Measurements from ENCODE around the gene SPRYD3.

The SPRYD3 gene

DNA sequence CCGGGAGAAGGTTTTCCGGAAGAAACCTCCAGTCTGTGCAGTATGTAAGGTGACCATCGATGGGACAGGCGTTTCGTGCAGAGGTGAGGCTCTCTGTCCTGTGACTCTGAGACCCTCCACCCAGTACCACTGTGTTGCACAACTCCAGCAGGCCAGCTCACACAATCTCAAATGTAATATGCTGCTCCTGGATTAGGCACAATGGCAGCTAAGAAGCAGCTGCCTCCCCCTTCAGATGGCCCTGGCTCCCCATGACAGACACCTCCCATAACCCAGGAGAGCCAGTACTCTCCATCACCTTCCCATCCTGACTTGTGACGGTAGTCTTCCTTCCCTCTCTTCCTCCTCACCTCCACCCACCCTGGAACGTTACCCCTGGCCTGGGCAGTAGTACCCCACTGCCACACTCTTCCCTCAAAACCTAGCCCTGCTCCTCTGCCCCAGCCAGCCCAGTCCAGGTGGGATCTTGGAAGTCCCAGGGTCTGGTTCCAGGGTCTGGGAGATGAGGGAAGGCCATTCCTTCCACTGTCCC, 27.2 kb downstream of the SPRYD3 start:
- TF ChIP-seq, protein P1, sequence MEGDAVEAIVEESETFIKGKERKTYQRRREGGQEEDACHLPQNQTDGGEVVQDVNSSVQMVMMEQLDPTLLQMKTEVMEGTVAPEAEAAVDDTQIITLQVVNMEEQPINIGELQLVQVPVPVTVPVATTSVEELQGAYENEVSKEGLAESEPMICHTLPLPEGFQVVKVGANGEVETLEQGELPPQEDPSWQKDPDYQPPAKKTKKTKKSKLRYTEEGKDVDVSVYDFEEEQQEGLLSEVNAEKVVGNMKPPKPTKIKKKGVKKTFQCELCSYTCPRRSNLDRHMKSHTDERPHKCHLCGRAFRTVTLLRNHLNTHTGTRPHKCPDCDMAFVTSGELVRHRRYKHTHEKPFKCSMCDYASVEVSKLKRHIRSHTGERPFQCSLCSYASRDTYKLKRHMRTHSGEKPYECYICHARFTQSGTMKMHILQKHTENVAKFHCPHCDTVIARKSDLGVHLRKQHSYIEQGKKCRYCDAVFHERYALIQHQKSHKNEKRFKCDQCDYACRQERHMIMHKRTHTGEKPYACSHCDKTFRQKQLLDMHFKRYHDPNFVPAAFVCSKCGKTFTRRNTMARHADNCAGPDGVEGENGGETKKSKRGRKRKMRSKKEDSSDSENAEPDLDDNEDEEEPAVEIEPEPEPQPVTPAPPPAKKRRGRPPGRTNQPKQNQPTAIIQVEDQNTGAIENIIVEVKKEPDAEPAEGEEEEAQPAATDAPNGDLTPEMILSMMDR (IDR thresholded peaks at IDR 0.05; ENCODE audit: low read length) = no peak
- TF ChIP-seq EZH2 (IDR thresholded peaks at IDR 0.05; ENCODE audit: borderline replicate concordance, low read length) = no peak
- Histone ChIP-seq H3K27me3 (ENCODE audit: insufficient read depth, low read length) (no peaks in the 10 kb centered on the region; the same call in 1 of the 2 replicates), H3K9me3 (ENCODE audit: low read length) (no peaks in the 10 kb centered on the region), H4K20me1 (ENCODE audit: insufficient read depth, low read length) (no peaks in the 10 kb centered on the region), H3K4me3 (ENCODE audit: low read depth, low read length, poor library complexity, severe bottlenecking) (no peak overlapping the region), H3K9ac (ENCODE audit: low read length) (no peak overlapping the region), H3K4me2 (ENCODE audit: low read length) (no peak overlapping the region), H3K27ac (ENCODE audit: low read depth, low read length, poor library complexity, severe bottlenecking) (no peak overlapping the region), H3K79me2 (ENCODE audit: insufficient read depth, low read length) (no peaks in the 10 kb centered on the region), H2AFZ (ENCODE audit: low read length) (no peak overlapping the region), H3K4me1 (ENCODE audit: insufficient read depth, low read length, severe bottlenecking) (peaks cover 6% of the 10 kb centered on the region), H3K9me2 (ENCODE audit: low read depth, low read length) (no peaks in the 10 kb centered on the region), H3K36me3 (ENCODE audit: insufficient read depth, low read length) (no peaks in the 10 kb centered on the region), H3F3A (ENCODE audit: insufficient read depth, low read length) (no peaks in the 10 kb centered on the region)

DNA sequence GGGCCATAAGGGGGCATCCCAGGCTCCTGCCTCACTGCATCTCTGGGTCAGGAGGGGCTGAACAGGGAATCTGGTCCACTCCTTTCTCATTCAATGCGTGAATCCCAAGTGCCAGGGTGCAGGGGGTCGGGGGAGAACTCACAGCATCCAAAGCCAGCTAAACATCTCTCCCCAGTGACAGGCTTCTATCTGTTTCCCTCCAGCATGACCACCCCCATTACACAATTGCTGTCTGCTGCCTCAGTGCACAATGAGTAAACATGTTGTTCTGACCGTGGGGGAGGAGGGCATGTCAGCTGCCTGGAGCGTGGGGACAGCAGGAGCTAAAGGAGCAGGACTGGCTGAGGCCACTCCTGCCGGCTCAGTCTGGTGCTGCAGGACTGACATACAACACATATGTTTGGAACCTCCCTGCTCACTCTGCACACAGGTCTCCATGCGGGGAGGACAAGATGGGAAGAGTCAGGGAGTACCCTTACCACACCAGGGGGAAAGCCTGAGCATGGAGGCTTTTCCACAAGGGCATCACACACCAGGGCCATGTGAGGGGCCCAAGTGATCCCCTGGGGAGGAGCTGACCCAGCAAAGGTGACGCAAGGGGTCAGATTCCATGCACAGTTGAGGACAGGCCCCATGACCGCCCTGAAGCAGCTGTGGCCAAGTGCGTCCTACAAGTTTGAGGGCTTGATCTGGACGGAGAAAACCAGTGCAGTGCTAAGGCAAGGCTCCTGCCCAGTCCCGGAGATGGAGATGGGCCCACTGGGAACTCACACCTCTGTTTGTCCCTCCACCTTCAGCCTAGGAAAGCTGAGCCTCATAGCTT, 27.9 kb downstream of the SPRYD3 start:
- no peaks in the 10 kb centered on the region for H4K20me1 ChIP-seq (ENCODE audit: insufficient read depth, low read length)
- TF ChIP-seq, protein P1 (IDR thresholded peaks at IDR 0.05; ENCODE audit: low read length) = no peak
- TF ChIP-seq EZH2 (IDR thresholded peaks at IDR 0.05; ENCODE audit: borderline replicate concordance, low read length) = no peak
- H3K79me2 ChIP-seq (ENCODE audit: insufficient read depth, low read length) = no peaks in the 10 kb centered on the region
- H3K9ac ChIP-seq (ENCODE audit: low read length) = no peak overlapping the region
- H3K4me3 ChIP-seq (ENCODE audit: low read depth, low read length, poor library complexity, severe bottlenecking) = no peak overlapping the region
- no peaks in the 10 kb centered on the region for H3K9me2 ChIP-seq (ENCODE audit: low read depth, low read length)
- no peak overlapping the region for H2AFZ ChIP-seq (ENCODE audit: low read length)
- no peaks in the 10 kb centered on the region; the same call in 1 of the 2 replicates for H3K27me3 ChIP-seq (ENCODE audit: insufficient read depth, low read length)
- no peaks in the 10 kb centered on the region for H3K36me3 ChIP-seq (ENCODE audit: insufficient read depth, low read length)
- no peaks in the 10 kb centered on the region for H3K9me3 ChIP-seq (ENCODE audit: low read length)
- peaks cover 12% of the 10 kb centered on the region for H3K4me1 ChIP-seq (ENCODE audit: insufficient read depth, low read length, severe bottlenecking)
- no peaks in the 10 kb centered on the region for H3F3A ChIP-seq (ENCODE audit: insufficient read depth, low read length)
- H3K4me2 ChIP-seq (ENCODE audit: low read length) = no peak overlapping the region
- H3K27ac ChIP-seq (ENCODE audit: low read depth, low read length, poor library complexity, severe bottlenecking) = no peak overlapping the region

GRCh38 chr12:53050426-53051057, 28.6 kb downstream of the SPRYD3 start:
- H3K27ac ChIP-seq (ENCODE audit: low read depth, low read length, poor library complexity, severe bottlenecking) = no peak overlapping the region
- H3F3A ChIP-seq (ENCODE audit: insufficient read depth, low read length) = no peaks in the 10 kb centered on the region
- no peaks in the 10 kb centered on the region for H3K9me3 ChIP-seq (ENCODE audit: low read length)
- H3K9ac ChIP-seq (ENCODE audit: low read length) = no peak overlapping the region
- no peak overlapping the region for H2AFZ ChIP-seq (ENCODE audit: low read length)
- H3K4me3 ChIP-seq (ENCODE audit: low read depth, low read length, poor library complexity, severe bottlenecking) = no peak overlapping the region
- H4K20me1 ChIP-seq (ENCODE audit: insufficient read depth, low read length) = no peaks in the 10 kb centered on the region
- TF ChIP-seq, protein P1 (IDR thresholded peaks at IDR 0.05; ENCODE audit: low read length) = no peak
- no peak for TF ChIP-seq EZH2 (IDR thresholded peaks at IDR 0.05; ENCODE audit: borderline replicate concordance, low read length)
- H3K4me1 ChIP-seq (ENCODE audit: insufficient read depth, low read length, severe bottlenecking) = peaks cover 13% of the 10 kb centered on the region
- H3K4me2 ChIP-seq (ENCODE audit: low read length) = no peak overlapping the region
- H3K79me2 ChIP-seq (ENCODE audit: insufficient read depth, low read length) = no peaks in the 10 kb centered on the region
- no peaks in the 10 kb centered on the region; the same call in 1 of the 2 replicates for H3K27me3 ChIP-seq (ENCODE audit: insufficient read depth, low read length)
- H3K36me3 ChIP-seq (ENCODE audit: insufficient read depth, low read length) = no peaks in the 10 kb centered on the region
- no peaks in the 10 kb centered on the region for H3K9me2 ChIP-seq (ENCODE audit: low read depth, low read length)
